Neural progenitor cell (in vitro differentiated cells): Measurements from ENCODE around the gene FAT1. TPM values are rescaled to one million over a fixed set of nuclear protein-coding genes. Genes with fewer than 3 reads are reported as not detected.

ENCODE experiments used
- DNase-seq: peaks from one replicate; pipeline ENCODE4 v3.0.0-alpha.2; 2016; ENCODE audit warnings: low spot score
- H2AFZ ChIP-seq: fragments of 200-600 bp; sonication (generic); replicated peaks from 2 replicates; pipeline ENCODE4 v1.6.1; 2016; ENCODE audit warnings: antibody characterized with exemption
- H3F3A ChIP-seq: fragments of 200-600 bp; sonication (generic); 2 replicates; pipeline ENCODE4 v1.6.1; 2016; ENCODE audit warnings: antibody characterized with exemption, low read depth
- H3K27ac ChIP-seq: fragments of 200-600 bp; sonication (generic); 2 replicates; pipeline ENCODE4 v1.5.1; 2016; ENCODE audit warnings: mild to moderate bottlenecking
- H3K27me3 ChIP-seq: fragments of 200-600 bp; sonication (generic); 2 replicates; pipeline ENCODE4 v1.6.1; 2016; ENCODE audit warnings: mild to moderate bottlenecking, moderate library complexity
- H3K36me3 ChIP-seq: fragments of 200-600 bp; sonication (generic); 2 replicates; pipeline ENCODE4 v1.5.1; 2016
- H3K4me1 ChIP-seq: fragments of 200-600 bp; sonication (generic); 2 replicates; pipeline ENCODE4 v1.6.1; 2016; ENCODE audit warnings: mixed run types
- H3K4me2 ChIP-seq: fragments of 200-600 bp; sonication (generic); 2 replicates; pipeline ENCODE4 v1.6.1; 2016
- H3K4me3 ChIP-seq: fragments of 200-600 bp; sonication (generic); 2 replicates; pipeline ENCODE4 v1.5.1; 2016
- H3K79me2 ChIP-seq: fragments of 200-600 bp; sonication (generic); 2 replicates; pipeline ENCODE4 v1.6.1; 2016; ENCODE audit warnings: low read depth
- H3K9ac ChIP-seq: fragments of 200-600 bp; sonication (generic); 2 replicates; pipeline ENCODE4 v1.6.1; 2016
- H3K9me3 ChIP-seq: fragments of 200-600 bp; sonication (generic); 2 replicates; pipeline ENCODE4 v1.5.1; 2016; ENCODE audit warnings: low read depth
- H4K20me1 ChIP-seq: fragments of 200-600 bp; sonication (generic); 2 replicates; pipeline ENCODE4 v1.6.1; 2016; ENCODE audit warnings: low read depth
- H3K27ac Mint-ChIP-seq: 3 replicates; pipeline ENCODE4 v1.8.0; 2021; ENCODE audit warnings: mixed read lengths
- H3K27me3 Mint-ChIP-seq: 2 replicates; pipeline ENCODE4 v1.8.0; 2022; ENCODE audit warnings: low read depth, mild to moderate bottlenecking, inconsistent platforms, moderate library complexity, mixed read lengths; ENCODE audit not compliant: insufficient read depth
- H3K36me3 Mint-ChIP-seq: 3 replicates; pipeline ENCODE4 v1.8.0; 2021; ENCODE audit warnings: mixed read lengths
- H3K4me1 Mint-ChIP-seq: 3 replicates; pipeline ENCODE4 v1.8.0; 2021; ENCODE audit warnings: mixed read lengths
- H3K4me3 Mint-ChIP-seq: 3 replicates; pipeline ENCODE4 v1.8.0; 2021; ENCODE audit warnings: mild to moderate bottlenecking, moderate library complexity, mixed read lengths
- H3K9me3 Mint-ChIP-seq: 3 replicates; pipeline ENCODE4 v1.8.0; 2020; ENCODE audit warnings: mixed read lengths
- CTCF ChIP-seq: fragments of 200-600 bp; sonication (generic); IDR thresholded peaks from 2 replicates; pipeline ENCODE4 v1.5.1; 2017; ENCODE audit warnings: antibody characterized with exemption, mild to moderate bottlenecking
- EZH2 ChIP-seq: fragments of 200-600 bp; sonication (generic); IDR thresholded peaks from 2 replicates; pipeline ENCODE4 v1.6.1; 2017; ENCODE audit warnings: antibody characterized with exemption, mild to moderate bottlenecking, moderate library complexity
- EZH2phosphoT487 ChIP-seq: fragments of 200-600 bp; sonication (generic); IDR thresholded peaks from 2 replicates; pipeline ENCODE4 v1.6.1; 2017; ENCODE audit warnings: antibody characterized with exemption
- total RNA-seq: library from RNA; depleted of rRNA; stranded (reverse); fragments of >200 nt; gene quantifications from 2 replicates; pipeline ENCODE4 v1.2.3, GENCODE V29; 2015; ENCODE audit warnings: low replicate concordance

Gene FAT1
- total RNA-seq, 1 donor from 2014 or later, result 517 TPM

- H4K20me1 ChIP-seq, result peaks cover 100% of the 10 kb centered on the region
- H3K27ac ChIP-seq, result no peak overlapping the region
- Mint-ChIP-seq H3K36me3 (peaks cover 76% of the 10 kb centered on the region), H3K4me1 (peaks cover 12% of the 10 kb centered on the region), H3K9me3 (peaks cover 33% of the 10 kb centered on the region), H3K27ac (no peak overlapping the region), H3K4me3 (no peak overlapping the region), H3K27me3 (peaks cover 4% of the 10 kb centered on the region)
- DNase-seq, result no peak
- H3K9ac ChIP-seq, result no peak overlapping the region
- H3F3A ChIP-seq, result peaks cover 11% of the 10 kb centered on the region
- no peak overlapping the region for H2AFZ ChIP-seq
- peaks cover 12% of the 10 kb centered on the region for H3K36me3 ChIP-seq
- no peaks in the 10 kb centered on the region for H3K27me3 ChIP-seq
- H3K4me2 ChIP-seq, result no peak overlapping the region
- no peak overlapping the region for H3K4me3 ChIP-seq
- TF ChIP-seq EZH2phosphoT487 (no peak), EZH2 (no peak), CTCF (no peak)
- H3K79me2 ChIP-seq, result peaks cover 100% of the 10 kb centered on the region
- no peaks in the 10 kb centered on the region for H3K9me3 ChIP-seq
- H3K4me1 ChIP-seq, result peaks cover 3% of the 10 kb centered on the region
These were observed 15.1 kb downstream of the FAT1 start for GRCh38 chr4:186708554-186708953.

- Histone ChIP-seq H3K4me1 (peaks cover 9% of the 10 kb centered on the region), H3K9me3 (no peaks in the 10 kb centered on the region), H3F3A (peaks cover 17% of the 10 kb centered on the region), H3K27me3 (no peaks in the 10 kb centered on the region), H3K27ac (no peak overlapping the region), H3K9ac (no peak overlapping the region), H4K20me1 (peaks cover 100% of the 10 kb centered on the region), H2AFZ (no peak overlapping the region), H3K79me2 (peaks cover 100% of the 10 kb centered on the region), H3K4me3 (no peak overlapping the region), H3K36me3 (peaks cover 12% of the 10 kb centered on the region), H3K4me2 (no peak overlapping the region)
- H3K4me1 Mint-ChIP-seq, result peaks cover 18% of the 10 kb centered on the region
- TF ChIP-seq EZH2 (no peak), CTCF (no peak), EZH2phosphoT487 (no peak)
- DNase-seq, result no peak
- H3K27ac Mint-ChIP-seq, result no peak overlapping the region
- peaks cover 5% of the 10 kb centered on the region for H3K27me3 Mint-ChIP-seq
- peaks cover 71% of the 10 kb centered on the region for H3K36me3 Mint-ChIP-seq
- H3K9me3 Mint-ChIP-seq, result peaks cover 27% of the 10 kb centered on the region
- H3K4me3 Mint-ChIP-seq, result no peak overlapping the region
These were observed 15.7 kb downstream of the FAT1 start for GRCh38 chr4:186707996-186708395.

- H3K36me3 Mint-ChIP-seq, result peaks cover 67% of the 10 kb centered on the region
- peaks cover 23% of the 10 kb centered on the region for H3K9me3 Mint-ChIP-seq
- no peak for DNase-seq
- no peaks in the 10 kb centered on the region for H3K9me3 ChIP-seq
- no peak overlapping the region for H3K4me3 Mint-ChIP-seq
- H3K27ac Mint-ChIP-seq, result no peak overlapping the region
- peaks cover 100% of the 10 kb centered on the region for H4K20me1 ChIP-seq
- peaks cover 12% of the 10 kb centered on the region for H3K36me3 ChIP-seq
- no peak for TF ChIP-seq EZH2
- no peak overlapping the region for H3K4me3 ChIP-seq
- no peaks in the 10 kb centered on the region for H3K27me3 ChIP-seq
- H3K9ac ChIP-seq, result no peak overlapping the region
- peaks cover 13% of the 10 kb centered on the region for H3K4me1 ChIP-seq
- H3F3A ChIP-seq, result peaks cover 21% of the 10 kb centered on the region
- no peak overlapping the region for H2AFZ ChIP-seq
- H3K4me2 ChIP-seq, result no peak overlapping the region
- no peak overlapping the region for H3K27ac ChIP-seq
- H3K27me3 Mint-ChIP-seq, result peaks cover 5% of the 10 kb centered on the region
- H3K4me1 Mint-ChIP-seq, result peaks cover 22% of the 10 kb centered on the region
- H3K79me2 ChIP-seq, result peaks cover 100% of the 10 kb centered on the region
These were observed 16.1 kb downstream of the FAT1 start for GRCh38 chr4:186707574-186707973.

- H3K9ac ChIP-seq, result no peak overlapping the region
- H3K9me3 ChIP-seq, result no peaks in the 10 kb centered on the region
- H3F3A ChIP-seq, result peaks cover 41% of the 10 kb centered on the region
- no peak for DNase-seq
- peak overlapping the region; percentile 72 for H3K27ac ChIP-seq
- no peak overlapping the region for H3K4me3 ChIP-seq
- H3K36me3 Mint-ChIP-seq, result peaks cover 61% of the 10 kb centered on the region
- H2AFZ ChIP-seq, result no peak overlapping the region
- H3K9me3 Mint-ChIP-seq, result peaks cover 14% of the 10 kb centered on the region
- H3K79me2 ChIP-seq, result peaks cover 100% of the 10 kb centered on the region
- TF ChIP-seq EZH2phosphoT487, result no peak
- TF ChIP-seq EZH2, result no peak
- TF ChIP-seq CTCF, result no peak
- H4K20me1 ChIP-seq, result peaks cover 98% of the 10 kb centered on the region
- H3K27ac Mint-ChIP-seq, result peak overlapping the region; percentile 35
- no peak overlapping the region for H3K4me3 Mint-ChIP-seq
- H3K36me3 ChIP-seq, result peaks cover 12% of the 10 kb centered on the region
- no peak overlapping the region for H3K4me2 ChIP-seq
- peaks cover 45% of the 10 kb centered on the region for H3K4me1 ChIP-seq
- H3K27me3 Mint-ChIP-seq, result peaks cover 2% of the 10 kb centered on the region
- no peaks in the 10 kb centered on the region for H3K27me3 ChIP-seq
- H3K4me1 Mint-ChIP-seq, result peaks cover 47% of the 10 kb centered on the region
These were observed 19.6 kb downstream of the FAT1 start for GRCh38 chr4:186704057-186704456.
